HG03103 (cell line): ENCODE data around the gene CASKIN1.
"Not testable (repeated sequence)": the region's sequence is repeated elsewhere in the genome, so short reads cannot be mapped to it uniquely, and the experiment has no call there.

Source experiments
- ATAC-seq: cut with Tn5 transposase; IDR thresholded peaks from one replicate; pipeline ENCODE4 v1.9.1; 2021; ENCODE audit warnings: low read depth; ENCODE audit not compliant: unreplicated experiment

CASKIN1 gene

DNA sequence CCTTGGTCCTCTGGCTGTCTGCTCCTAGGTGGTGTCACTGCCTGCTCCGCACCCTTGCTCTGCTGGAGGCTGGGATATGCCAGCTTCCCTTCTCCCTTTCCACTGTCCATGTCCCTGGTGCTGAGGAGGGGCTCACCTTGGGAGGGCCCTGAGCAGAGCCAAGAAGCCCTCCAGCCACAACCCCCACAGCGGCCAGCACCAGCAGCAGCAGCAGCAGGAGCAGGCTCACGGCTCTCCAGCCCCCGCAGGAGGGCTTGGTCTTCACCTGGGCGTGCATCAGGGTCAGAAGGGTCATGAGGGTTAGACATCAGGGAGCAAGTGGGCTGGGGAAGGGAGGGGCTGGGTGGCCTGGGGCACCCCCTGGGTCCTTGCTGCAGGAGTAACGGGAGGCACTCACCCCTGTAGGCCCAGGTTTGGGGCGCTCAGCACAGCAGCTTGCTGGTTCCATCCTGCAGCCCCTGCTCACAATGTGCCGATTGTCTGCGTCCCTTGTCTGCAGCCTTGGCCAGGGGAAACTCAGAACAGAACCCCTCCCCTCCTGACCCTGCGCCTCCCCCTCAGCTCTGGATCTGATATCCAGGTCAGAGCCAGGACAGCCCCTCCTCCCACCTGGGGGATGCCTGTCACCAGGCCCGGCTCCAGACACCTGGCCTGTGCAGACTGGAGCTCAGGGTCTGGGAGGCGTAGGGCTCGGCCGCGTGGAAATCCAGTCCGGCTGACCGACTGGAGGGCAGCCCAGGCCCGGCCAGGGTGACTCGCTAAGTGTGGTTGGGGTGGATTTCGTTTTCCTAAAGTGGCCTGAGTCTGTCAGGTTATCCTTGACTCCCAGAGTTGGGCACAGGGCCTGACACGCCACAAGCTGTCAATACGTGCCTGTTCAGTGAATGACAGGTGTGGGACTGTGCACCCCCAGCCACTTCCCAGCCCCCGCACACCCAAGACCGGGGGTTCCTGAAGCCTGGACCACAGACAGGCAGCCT is 14.3 kb upstream of the CASKIN1 start, which contains the start of gene BRICD5:
Gene BRICD5 (minus strand): TSS at position 478 of the 980 bp plus-strand sequence. CDS start 30 bp downstream, at position 448.
- no peak for ATAC-seq

- no peak for ATAC-seq
These were observed 13.6 kb upstream of the CASKIN1 start for GRCh38 chr16:2210009-2210332.

DNA sequence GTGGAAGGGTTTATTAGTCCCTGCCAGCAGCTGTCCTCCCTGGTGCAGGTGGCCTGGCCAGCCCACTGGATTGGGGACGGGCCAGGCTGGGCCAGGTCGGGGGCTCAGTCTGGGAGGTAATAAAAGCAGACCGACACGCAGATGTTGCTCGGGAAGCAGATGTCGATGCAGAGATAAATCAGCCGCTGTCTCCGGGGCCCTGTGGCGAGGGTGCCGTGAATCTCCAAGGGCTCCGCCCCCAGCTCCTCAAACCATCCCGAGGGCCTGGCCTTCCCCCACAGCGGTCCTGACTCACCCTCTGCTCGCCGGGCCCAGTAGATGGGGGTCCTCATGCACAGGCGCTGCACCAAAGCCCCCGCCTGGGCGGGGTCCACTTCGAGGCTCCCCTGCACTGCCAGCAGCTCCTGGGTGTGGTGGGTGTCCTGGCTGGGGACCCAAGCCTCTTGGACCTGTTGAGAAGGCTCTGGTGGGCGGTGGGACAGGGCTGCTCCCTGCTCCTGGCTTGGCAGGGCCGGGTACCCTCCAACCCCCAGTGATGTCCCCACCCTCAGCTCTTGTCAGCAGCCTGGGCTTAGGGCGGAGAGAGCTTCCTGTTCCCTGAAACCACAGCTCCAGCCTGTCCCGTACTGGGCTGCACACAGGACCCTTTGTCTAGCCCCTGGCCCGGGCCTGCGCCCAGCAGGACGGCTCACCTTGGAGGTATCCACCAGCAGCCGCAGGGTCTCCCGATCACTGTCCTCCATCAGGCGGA is 13.0 kb upstream of the CASKIN1 start:
- ATAC-seq = no peak

DNA sequence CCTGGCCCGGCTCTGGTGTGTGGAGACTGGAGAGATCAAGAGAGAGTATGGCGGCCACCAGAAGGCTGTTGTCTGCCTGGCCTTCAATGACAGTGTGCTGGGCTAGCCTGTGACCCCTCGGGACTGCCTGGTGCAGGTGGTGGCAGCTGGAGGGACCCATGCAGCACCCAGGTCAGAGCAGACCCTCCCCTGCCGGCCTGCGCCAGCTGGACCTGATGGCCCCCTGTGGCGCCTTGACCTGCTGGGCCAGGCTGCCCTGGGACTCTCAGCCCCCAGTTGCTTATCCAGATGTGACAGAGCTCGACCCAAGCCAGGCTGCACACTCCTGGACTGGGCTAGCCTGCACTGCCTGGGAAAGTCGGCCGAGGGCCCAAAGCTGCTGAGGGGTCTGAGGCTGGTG is 12.4 kb upstream of the CASKIN1 start:
- ATAC-seq = no peak

DNA sequence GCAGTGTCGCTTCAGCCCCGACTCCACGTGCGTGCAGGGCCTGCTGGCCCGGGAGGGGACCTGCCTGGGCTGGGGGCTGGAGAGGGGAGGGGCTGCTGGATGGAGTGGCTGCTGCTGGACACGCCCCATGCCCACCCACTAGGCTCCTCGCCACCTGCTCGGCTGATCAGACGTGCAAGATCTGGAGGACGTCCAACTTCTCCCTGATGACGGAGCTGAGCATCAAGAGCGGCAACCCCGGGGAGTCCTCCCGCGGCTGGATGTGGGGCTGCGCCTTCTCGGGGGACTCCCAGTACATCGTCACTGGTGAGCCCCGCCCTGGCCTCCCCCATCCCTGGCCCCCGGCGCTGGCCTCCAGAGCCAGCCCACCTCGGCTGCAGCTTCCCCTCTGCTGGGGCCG is 11.9 kb upstream of the CASKIN1 start:
- no peak for ATAC-seq

GRCh38 chr16:2207872-2208271 is 11.5 kb upstream of the CASKIN1 start:
- no peak for ATAC-seq

DNA sequence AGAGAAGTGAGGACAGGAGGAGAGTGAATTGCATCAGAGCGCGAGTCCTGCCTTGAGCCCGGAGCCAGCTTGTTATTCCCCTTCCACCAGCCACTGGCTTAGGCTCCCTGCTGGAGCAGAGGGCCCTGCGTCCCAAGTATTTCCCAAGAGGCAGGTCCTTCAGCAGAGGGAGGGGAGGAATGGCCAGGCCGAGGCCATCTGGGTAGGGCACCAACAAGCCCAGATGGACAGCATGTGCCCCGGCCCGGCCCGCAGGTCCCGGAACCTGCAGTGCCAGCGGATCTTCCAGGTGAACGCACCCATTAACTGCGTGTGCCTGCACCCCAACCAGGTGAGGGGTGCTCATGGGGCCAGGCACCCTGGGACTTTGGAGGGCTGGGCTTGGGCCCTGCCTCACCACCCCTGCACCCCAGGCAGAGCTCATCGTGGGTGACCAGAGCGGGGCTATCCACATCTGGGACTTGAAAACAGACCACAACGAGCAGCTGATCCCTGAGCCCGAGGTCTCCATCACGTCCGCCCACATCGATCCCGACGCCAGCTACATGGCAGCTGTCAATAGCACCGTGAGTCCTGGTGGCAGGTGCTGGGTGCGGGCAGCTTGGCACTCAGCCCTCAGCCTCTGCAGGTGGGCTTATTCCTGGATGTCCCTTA is 10.5 kb upstream of the CASKIN1 start:
- ATAC-seq = no peak

- no peak for ATAC-seq
These were observed 10.0 kb upstream of the CASKIN1 start for GRCh38 chr16:2206420-2206779.

DNA sequence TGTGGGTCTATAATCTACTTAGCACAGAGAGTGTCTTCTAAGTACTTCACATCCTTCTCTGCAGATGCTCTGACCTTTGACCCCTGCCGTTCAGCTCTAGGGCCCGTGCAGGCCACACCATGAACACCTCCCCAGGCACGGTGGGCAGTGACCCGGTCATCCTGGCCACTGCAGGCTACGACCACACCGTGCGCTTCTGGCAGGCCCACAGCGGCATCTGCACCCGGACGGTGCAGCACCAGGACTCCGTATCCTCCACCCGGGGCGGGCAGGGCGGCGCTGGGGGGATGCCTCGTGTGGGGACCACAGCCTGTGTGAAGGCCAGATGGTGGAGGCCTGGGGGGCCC is 9.5 kb upstream of the CASKIN1 start:
- peak; percentile 5 for ATAC-seq

DNA sequence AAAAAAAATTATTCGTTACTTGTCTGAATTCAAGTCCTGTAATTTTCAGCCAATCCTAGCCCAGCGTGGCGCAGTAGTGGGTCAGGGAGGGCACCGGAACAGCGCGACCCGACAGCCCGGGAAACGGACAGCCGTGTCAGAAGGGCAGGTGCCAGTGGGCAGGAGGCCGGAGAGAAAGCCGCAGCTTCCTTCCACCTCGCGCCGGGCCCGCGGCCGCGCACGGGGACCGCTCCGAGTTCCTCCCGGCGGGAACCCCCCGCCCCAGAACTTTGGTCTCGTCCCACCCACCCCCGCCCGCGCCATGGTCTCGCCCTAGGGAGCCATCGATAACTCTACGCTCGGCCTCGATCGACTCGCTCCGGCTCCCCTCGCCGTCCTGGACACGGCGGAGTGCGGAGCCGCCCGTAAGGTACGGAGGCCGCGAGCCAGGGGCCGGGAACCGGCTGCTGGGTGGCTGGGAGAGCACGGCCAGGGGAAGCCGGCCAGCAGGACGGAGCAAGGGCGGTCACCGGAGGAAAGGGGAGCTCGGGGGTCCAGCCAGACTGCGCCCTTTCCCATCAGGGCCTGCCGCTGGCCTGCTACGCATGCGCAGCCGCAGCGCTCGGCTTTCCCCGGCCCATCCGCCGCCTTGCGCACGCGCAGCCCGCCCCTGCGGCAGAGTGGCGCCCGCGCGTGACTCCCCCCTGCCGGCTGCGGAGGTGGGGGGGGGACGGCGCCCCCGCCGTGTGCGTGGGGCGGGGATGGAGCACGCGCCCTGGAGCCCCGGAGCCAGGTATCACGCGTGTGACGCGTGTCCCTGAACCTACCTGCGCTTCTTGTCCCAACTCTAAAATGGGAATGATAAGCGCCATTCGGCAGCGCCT is 8.9 kb upstream of the CASKIN1 start, which contains the start of gene MLST8:
Gene MLST8 (plus strand): TSS at position 351 of the 863 bp plus-strand sequence. CDS start 632 bp downstream, outside the sequence.
- ATAC-seq = peak; percentile 67

- no peak for ATAC-seq
These were observed 8.2 kb upstream of the CASKIN1 start for GRCh38 chr16:2204416-2205103.

DNA sequence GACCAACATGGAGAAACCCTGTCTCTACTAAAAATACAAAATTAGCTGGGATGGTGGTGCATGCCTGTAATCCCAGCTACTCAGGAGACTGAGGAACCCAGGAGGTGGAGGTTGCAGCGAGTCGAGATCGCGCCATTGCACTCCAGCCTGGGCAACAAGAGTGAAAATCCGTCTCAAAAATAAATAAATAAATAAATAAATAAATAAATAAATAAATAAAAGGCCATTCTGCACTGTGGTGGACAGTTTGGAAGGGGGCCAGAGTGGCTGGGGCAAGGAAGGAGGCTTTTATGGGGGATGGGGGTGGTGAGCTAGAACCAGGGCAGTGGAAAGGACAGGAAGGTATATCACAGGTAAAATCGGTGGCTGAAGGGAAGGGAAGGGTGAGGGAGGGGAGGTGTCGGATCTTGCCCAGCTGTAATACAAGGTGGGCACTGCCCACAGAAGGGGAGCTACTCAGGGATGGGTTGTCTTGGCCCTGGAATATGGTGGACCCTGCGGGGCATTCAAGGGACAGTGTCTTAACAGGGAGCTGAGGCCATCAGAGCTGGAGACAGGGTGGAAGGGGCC is 6.8 kb upstream of the CASKIN1 start:
- ATAC-seq = not testable (repeated sequence)

DNA sequence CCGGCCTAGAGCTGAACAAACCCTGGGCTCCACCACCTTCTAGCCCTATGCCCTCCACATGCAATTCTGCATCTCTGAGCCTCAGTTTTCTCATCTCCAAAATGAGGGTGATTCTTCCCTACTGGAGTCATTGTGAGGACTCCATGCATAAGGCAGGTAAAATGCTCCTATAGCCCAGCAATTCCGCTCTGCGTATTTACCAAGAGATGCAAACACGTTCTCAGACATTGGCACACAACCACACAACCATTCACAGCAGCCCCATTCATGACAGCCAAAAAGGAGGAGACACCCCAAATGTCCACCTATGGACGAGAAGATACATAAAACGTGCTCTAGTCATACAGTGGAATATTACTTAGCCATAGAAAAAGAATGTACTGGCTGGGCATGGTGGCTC is 3.9 kb upstream of the CASKIN1 start:
- no peak for ATAC-seq

DNA sequence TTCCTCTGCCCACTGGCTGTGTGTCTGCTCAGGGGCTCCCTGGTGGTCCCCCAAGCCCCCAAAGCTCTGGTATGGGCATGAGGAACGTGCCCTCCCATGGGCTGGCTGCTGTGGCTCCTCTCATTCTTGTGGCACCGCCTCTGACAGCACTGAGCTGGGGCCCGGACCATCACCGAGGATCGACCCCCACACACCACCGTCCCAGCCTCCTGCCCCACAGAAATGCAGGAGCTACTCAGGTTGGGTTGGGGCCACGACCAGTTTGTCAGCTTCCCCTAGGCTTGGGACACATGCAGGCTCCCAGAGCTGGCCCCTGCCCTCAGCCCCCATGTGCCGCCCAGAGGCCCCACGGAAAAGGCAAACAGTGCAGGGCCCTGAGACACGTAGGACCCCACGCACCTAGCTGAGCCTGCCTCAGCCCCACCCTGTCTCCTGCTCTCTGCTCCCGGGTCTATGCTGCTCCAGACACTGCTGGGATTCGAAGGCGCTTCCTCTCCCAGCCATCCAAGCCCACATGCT is 3.3 kb upstream of the CASKIN1 start:
- no peak for ATAC-seq

DNA sequence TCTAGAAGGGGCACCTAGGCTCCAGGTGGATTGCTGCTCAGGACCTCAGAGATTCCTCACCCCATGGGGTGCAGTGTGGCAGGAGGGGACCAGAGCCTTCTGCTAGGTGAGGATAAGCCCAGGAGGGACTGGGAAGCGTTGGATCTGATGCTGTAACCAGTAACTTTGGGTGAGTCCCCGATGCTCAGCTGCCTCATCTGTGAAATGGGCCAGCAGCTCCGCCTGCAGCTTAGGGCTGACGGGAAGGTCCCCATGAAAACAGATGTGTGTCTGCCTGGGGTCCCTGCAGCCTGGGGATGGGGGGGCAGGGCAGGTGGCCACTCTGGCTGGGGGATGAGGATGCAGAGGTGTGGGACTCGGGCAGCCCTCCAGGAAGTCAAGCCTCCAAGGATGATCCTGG is 2.7 kb upstream of the CASKIN1 start:
- ATAC-seq = no peak

DNA sequence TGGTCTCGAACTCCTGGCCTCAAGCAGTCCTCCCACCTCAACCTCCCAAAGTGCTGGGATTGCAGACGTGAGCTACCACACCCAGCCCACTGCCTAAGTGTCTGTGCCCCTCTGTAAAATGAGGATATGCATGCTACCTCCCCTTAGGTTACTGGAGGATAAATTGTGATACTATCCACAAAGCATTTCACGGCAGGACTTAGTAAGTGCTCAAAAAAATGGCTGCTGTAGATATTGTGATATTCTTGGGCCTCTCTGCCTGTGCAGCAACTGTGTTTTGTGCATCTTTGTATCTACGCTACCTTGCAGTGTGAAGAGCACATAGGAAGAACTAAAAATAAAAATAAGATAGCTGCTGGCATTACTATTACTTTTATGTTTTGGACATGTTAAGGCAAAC is 1.9 kb upstream of the CASKIN1 start:
- no peak for ATAC-seq

- no peak for ATAC-seq
These were observed 1.4 kb upstream of the CASKIN1 start for GRCh38 chr16:2197765-2198164.

DNA sequence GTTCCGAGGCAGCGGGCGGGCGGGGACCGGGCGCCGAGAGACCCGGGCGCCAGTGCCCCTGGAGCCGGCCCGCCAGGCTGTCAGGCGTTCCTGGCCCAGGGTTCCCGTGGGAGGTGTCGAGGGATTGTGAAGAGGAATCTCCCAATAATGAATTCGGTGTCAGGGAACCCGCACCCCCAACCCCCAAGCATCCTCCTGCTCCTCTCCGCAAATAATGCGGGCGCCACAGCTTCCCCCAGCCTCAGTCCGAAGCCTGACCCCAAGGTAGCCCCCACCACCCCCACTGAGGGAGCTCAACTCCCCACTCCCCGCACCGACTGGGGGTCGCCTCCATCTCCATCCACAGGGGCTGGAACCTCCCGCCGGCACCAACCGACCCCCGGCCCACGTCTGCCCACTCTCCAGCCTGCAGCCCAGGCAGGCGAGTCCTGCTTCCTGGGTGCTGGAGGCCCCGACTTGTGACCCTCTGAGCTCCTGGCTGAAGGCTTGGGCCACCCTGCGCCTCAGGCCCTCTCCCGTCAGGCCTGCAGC is 641 bp upstream of the CASKIN1 start:
- ATAC-seq = no peak
